HG02610 (cell line): ENCODE results near the gene ZCCHC7.

Experiments used
- ATAC-seq: cut with Tn5 transposase; IDR thresholded peaks from one replicate; pipeline ENCODE4 v1.9.1; 2021; ENCODE audit warnings: mild to moderate bottlenecking, moderate library complexity; ENCODE audit not compliant: unreplicated experiment

The ZCCHC7 gene

DNA sequence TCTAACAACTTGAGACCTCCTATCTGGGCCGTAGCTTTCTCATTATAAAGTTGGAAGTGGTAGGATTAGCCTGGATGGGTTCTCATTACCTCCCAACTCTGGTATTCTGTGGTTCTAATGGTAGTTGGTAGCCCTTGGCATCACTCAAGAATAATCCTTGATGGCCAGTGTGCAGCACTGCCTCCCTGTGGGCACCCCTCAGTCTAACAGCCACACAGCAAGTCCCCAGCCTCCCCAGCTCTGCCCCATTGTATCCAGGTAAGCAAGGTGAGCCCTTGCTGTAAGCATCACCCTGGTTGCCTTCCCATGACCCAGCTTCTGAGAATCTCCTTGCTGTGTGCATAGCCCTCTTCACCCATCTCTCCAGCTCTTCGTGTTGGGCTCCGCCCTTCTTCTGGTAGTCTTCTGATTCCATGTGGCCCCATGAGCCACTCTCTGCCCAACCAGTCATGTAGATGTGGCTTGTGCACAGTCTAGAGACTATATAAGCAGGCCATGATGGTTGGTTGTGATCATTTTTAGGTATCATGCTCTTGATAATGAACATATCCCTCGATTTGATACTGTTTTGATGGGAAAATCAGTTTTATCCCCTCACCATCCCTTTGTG is 244.5 kb downstream of the ZCCHC7 start:
- no peak for ATAC-seq

DNA sequence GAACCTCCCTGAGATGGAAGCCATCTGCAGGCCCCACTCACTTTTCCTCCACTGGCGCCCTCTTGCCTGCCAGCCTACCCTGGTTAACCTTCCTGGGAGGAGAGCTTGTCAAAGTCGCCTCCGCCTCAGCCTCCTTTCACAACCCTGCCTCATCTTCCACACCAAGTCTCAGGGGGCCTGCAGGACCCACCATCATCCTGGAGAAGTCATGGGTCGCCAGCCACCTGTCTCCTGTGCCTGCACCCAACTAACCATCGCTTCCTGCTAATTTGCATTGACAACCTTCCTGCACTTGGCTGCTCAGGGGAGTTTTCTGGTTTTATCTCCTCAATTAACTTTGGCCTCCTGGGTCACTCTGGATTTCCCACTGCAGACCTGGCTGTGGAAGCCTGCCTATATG is 249.3 kb downstream of the ZCCHC7 start:
- peak; percentile 33 for ATAC-seq

DNA sequence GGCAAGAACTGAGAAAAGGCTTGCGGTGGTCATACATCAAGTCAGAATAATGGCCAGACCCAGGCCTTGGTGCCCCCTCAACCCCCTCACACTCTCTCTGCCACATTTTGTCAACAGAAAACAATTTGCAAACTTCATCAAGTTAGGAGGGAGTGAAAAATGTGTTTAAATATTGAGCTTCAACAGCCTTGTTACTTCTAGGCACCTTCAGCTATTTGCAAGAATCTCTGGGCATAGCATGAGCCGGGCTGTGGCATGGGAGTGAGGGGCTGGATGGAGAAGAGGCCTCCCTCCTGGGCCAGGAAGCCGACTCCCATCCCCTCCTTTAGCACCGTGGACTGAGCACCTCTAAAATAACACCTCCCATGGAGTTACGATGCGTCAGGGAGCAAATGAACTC is 249.9 kb downstream of the ZCCHC7 start:
- no peak for ATAC-seq

DNA sequence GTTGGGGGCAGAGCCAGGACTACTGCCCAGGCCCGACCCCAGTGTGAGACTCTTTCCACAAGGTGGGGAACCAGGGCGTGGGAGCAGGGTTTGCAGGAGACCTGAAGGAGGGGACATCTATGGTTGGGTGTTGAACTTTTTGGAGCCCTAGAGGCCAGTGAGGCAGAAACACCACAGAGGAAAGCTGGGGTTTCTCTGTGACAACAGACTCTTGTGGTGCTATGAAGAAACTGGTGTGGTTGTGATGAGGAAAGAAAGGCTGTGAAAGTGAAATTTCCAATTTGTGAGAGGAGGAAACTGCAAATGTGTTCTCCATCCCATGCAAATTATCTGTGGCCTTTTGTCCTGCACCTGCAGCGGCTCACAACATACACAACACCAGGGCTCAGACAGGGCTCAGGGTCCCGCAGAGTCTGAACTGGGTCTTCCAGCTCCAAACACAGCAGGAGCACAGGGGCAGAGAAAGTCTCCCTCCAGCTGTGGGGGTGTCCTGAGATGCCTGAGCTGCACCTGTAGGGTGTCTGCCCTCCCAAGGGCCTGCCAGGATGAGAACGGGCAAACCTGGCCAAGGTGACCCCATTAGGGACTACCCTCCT is 250.7 kb downstream of the ZCCHC7 start:
- peak; percentile 59 for ATAC-seq

DNA sequence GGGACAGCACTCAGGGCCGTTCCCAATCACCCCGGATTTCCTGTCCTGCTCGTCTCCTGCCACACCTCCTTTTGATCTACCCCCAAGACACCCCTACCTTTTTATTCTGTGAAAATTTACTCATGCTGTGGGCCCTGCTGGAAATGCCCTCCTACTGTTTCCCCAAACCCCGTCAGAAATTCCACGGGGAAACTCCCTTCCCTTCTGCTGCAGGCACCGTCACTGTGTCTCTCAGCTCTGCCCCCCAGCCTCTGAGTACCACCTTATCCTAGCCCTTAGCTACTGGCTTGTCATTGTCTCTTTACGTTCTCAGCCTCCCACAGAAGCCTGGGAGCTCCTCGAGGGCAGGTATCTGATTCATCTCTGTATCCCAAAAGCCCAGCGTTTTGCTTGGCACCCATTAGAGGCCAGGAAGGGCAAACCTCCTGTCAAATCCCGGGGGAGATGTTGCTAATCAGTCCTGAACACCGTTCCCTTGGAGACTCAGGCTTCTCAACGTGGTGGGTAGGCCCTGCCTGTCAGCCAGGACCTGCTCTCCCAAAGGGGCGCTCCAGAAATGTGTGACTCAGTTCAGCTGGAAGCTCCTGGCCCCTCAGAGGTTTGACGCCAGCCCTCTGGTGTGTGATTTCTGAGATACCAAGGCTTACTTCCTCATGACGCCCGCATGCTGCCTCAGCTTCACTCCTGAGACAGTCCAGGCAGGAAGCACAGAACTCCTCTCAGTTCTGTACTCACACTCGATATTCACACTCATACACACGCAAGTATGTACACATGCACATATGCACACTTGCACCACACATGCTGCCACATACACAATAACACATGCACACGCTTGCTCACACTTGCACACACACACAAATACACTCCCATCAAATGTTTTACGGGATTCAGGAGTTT is 251.4 kb downstream of the ZCCHC7 start:
- peak; percentile 35 for ATAC-seq

DNA sequence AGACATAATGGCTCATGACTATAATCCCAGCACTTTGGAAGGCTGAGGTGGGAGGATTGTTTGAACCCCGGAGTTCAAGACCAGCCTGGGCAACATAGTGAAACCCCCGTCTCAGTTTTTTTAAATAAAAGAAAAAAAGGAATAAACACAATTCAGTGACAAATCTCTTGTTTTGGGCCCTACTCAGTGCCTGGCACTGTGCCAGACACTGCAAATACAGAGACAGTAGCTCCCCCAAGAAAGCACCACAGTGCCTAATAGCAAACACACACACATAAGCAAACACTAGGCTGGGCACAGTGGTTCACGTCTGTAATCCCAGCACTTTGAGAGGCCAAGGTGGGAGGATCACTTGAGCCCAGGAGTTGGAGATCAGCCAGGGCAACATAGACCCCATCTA is 252.5 kb downstream of the ZCCHC7 start:
- no peak for ATAC-seq

DNA sequence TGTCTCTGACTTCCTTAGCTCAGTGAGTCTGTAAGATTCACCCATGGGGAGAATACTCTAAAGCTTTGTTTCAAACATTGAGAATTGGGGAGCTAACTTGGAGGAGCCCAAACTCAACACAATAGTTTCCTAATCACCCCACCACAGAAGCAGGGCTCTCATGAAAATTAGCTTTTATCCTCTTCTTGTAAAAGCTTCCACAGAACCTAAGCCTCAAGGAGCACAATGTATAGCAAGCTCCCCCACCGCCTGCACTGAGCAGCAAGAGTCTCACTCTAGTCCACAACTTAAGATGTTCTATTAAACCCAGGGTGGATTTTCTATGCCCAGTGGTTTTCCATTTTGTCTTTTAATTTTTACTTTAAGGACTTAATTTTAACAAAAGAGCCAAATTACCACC is 253.2 kb downstream of the ZCCHC7 start:
- ATAC-seq, result no peak

DNA sequence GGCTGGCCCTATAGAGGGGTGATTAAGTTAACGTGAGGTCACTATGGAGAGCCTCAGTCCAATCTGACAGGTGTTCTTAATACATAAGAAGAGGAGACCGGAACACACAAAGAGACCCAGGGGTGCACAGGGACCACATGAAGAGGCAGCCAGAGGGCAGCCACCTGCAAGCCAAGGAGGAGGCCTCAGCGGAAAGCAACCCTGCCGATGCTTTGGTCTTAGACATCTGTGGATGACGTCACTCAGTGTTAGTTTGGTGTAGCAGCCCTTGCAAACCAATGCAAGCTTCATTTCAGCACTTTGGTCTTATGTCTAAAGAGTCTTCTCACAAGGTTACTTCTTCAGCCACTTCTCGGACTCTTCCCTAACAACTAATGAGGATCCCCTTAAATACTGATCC is 254.5 kb downstream of the ZCCHC7 start:
- no peak for ATAC-seq

DNA sequence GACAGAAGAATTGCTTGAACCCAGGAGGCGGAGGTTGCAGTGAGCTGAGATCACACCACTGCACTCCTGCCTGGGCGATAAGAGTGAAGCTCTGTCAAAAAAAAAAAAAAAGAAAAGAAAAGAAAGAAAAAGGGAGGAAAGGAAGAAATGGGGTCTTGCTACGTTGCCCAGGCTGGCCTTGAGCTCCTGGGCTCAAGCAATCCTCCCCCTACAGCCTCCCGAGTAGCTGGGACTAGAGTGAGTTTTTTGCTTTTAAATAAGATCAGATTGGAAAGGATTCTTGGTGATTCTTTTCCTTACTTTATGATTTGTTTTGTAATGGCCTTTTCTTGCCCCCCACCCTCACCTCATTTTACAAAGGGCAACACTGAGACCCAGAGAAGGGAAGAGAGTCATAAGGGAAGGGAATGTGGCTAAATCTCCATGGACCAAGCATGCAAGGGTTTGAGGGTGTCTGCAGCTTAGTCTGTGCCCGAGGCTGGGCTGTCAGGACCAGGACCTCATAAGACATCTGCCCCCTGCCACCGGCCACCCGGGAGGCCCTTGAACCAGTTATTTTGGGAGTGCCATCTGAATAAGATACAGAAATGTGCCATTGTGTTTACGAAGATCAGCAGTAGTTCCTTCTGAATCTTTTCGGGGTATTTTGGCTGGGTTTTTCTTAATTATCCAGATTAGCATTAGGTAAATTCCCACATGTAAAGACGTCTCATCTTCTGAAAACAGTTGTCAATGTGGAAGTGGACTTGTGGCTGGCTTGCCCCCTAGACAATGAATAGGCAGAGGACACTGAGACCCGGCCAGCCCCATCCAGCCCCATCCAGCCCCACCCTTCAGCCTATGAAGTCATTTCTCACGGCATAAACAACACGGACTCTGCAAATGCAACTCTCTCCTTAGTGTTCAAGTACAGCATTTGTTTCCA is 257.6 kb downstream of the ZCCHC7 start:
- ATAC-seq, result peak; percentile 58

DNA sequence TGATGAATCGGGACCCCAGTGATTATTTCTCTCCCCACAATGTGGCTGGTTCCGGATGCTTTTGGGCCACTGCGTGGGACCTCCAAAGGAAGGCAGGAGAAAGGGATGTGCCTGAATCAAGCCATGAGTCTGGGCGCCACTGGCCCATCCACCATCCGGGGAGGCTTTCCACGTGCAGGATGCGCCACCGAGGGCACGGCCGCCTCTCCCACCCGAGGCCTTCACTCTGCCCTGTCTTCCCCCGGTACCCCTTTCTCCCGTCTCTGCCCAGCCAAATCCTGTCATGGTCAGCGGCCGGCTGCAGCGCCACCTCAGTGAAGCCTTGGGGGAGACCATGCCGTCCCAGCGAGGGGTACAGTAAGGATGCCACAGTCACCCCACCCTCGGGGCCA is 258.2 kb downstream of the ZCCHC7 start:
- ATAC-seq, result no peak

DNA sequence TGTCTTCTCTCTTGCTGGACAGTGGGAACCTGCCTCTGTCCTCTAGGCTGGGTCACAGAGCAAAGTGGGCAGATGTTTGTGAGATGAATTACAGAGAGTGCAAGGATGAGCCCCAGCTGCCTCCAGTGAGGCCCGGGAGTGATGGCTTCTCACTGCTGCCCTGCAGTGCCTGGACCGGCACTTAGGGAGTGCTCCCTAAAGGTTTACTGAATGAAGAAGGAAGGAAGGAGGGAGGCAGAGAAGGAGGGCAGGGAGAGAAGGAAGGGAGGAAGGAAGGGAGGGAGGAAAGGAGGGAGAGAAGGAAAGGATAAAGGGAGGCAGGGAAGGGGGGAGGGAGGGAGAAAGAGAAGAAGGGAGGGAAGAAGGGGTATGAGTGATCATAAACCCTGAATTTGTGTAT is 259.5 kb downstream of the ZCCHC7 start:
- ATAC-seq, result no peak

DNA sequence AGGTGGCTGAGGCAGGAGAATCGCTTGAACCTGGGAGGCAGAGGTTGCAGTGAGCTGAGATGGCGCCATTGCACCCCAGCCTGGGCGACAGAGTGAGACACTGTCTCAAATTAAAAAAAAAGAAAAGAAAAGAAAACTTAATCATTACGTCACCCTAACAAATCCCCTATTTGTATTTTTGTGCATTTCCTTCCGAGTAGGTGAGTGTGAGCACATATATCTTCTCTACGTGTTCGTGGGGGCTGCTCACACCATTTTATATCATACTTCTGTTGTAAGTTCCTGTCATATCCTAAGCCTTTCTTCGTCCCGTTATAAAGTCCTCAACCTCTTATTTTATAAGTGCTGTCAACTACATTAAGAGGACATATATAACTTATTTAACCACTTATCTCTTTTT is 260.2 kb downstream of the ZCCHC7 start:
- ATAC-seq, result no peak

DNA sequence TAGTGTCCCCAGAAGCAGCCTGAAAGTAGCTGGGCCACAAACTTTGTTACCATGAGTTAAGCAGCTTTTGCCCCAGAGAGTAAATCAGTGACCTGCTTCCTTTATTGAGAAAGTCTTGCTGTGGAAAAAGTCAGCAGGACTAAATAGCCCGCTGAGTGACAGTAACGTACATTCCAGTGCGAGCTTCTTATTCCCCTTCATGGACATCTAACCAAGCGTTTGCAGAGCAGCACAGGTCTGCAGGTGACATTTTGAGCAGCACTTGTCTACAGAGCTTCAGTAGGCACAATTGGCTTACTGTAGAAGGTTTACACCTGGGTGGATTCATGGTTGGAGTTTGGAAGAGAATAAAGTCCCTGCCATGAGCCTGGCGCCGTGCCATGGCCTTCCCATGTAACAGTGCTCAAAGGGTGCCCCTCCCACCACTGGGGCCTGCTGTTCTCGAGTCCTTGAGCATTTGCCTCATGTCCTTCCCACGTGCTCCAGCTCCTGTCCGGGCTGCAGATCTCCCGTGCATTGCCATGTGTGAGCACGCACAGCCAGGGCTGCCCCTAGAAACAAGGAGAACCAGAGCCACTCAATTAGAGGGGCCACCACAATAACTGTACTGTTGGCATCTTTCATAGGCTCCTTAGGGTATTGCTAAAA is 260.8 kb downstream of the ZCCHC7 start:
- ATAC-seq, result no peak

DNA sequence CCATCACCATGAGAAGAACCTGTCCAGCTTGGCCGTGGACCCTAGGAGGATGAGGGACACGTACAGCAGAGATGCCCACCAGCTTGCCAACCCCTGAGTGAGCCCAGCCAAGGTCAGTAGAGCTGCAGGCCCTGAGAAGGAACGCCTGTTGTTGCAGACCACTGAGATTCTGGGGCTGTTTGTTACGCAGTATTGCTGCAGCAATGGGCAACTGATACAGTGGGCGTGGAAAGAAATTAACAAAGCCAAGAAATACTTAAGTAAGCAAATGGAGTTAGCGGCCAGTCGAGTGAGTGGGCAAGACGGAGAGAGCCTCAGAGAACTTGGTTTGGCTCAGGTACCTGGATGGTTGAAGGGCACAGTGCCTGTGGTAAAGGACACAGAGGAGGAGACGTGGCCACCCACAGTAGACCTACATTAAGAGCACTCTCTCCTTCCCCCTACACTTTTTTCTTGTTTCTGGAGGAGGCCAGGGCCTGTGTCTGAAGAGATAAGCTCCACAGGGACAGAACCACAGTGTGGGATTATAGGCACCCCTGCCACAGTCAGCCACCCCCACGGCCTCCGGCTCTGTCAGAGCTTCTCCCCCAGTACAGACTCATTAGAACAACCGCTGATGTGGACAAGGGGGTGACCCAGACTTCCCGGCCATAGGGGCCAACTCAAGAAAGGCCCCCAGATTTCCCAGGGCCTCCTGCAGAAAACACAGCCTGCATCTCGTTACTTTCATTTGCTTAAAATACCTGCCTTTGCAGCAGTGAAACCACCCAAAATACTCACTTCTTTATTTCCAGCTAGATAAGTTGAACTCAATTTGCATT is 262.0 kb downstream of the ZCCHC7 start:
- no peak for ATAC-seq

DNA sequence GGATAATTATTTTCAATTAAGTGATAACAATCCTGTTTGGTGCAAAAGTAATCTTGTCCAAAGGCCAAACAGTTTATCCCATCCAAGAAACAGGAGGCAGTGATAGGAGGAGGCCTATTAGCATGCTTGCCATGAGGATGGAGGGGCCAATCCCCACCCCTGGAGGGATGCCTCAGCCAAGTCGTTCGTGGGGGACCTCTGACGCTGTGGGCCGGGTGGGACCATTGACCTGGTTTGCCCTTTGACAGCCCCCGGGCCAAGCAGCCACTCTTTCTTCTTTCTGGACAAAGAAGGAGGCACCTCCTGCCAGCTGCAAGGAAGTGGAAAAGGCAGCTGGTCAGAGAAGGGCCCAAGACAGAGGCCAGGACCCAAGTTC is 262.6 kb downstream of the ZCCHC7 start:
- ATAC-seq, result no peak

DNA sequence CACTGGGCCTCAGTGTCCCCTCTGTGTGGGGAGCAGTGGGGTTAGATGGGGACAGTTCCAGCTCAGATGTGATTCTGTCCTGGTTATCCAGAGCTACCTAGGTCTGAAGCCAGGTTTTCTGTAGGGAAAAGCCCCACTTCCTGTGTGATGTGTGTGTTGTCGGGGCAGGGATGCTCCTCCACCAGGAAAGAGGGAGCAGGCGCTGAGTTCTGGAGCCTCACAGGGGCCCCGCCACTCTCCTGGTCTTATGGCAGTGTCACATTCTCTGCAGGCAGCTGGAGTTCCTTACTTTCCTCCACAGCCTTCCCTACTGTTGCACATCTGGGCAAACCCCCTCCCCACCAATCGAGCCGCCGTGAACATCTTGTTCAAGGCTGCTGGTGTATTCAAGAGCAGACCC is 263.0 kb downstream of the ZCCHC7 start:
- no peak for ATAC-seq

DNA sequence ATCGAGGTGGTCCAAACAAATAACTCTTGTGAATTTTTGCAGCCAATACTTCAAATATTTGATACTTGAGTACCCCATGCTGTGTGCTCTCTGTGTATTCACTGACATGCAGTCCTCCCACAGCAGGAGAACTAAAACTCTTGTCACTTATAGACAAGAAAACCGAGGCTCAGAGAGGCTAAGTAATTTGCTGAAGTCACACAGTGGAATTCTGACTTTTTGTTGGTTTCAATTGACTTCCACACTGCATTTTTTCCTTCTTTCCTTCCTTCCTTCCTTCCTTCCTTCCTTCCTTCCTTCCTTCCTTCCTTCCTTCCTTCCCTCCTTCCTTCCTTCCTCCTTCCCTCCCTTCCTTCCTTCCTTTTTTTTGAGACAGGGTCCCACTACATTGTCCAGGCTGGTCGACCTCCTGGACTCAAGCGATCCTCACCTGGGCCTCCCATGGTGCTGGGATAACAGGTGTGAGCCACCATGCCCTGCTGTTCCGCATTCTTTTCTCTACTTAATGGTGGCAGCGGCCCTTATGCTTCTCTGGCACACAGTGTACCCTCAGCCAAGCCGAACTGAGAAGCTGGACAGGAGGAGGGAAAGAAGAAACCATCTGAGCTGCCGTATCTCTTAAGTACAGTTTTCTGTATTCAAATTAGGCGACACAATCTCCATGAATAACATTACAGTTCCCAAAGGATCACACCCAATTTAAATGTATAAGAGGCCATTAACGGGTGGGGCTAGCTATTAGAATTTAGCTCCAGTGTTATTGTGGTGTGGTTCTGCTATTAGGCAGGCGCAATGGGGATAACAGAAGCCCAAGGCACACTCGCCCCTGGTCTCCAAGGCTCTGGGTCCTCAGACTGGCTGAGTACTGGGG is 263.7 kb downstream of the ZCCHC7 start:
- ATAC-seq, result no peak

DNA sequence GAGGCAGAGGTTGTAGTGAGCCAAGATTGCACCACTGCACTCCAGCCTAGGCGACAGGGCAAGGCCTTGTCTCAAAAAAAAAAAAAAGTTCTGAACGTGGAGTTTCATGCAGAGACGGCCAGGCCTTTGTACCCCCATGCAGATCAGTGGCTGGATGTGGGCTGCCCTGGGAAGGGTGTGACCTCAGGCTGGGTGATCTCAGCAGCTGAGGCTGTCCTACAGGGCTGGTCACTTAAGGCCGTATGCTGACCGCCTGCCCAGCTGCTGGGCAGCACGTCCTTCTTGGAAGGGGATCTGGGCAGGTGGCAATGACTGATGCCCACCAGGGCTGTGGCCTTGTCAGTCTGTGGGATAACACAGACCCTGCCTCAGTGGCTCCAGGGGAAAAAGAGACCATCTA is 264.9 kb downstream of the ZCCHC7 start:
- no peak for ATAC-seq

DNA sequence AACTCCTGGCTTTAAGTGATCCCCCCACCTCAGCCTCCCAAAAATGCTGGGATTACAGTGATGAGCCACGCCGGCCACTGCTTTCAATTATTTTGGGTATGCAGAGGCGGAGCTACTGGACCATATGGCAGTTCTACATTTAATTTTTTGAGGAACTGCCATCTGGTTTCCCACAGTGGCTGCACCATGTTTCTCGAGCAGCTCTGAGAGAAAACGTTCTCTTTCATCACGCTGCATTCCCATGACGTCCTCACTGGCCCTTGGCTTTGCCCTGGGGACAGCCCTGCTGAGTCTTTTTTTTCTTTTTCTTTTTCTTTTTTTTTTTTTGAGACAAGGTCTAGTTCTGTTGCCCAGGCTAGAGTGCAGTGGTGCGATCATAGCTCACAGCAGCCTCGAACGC is 266.6 kb downstream of the ZCCHC7 start:
- ATAC-seq, result no peak
